Measurements from ENCODE around the gene GLB1L2.

The GLB1L2 gene

GRCh38 chr11:134398079-134398444 is 66.3 kb downstream of the GLB1L2 start:
- no peaks in the 10 kb centered on the region for H3K4me1 ChIP-seq (ENCODE audit: control insufficient read depth, insufficient read depth, low read length, unreplicated experiment)
- no peaks in the 10 kb centered on the region for H3K79me2 ChIP-seq (ENCODE audit: control insufficient read depth, insufficient read depth, low read length, unreplicated experiment)
- H2AFZ ChIP-seq (ENCODE audit: low read length, unreplicated experiment), result no peak overlapping the region
- no peak overlapping the region for H3K27ac ChIP-seq (ENCODE audit: low read depth, low read length)
- no peak overlapping the region for H3K4me3 ChIP-seq (ENCODE audit: low read depth, low read length)
- H3K36me3 ChIP-seq (ENCODE audit: insufficient read depth, low read length), result no peaks in the 10 kb centered on the region
- H3K27me3 ChIP-seq (ENCODE audit: insufficient read depth, low read length), result no peaks in the 10 kb centered on the region

- Histone ChIP-seq H3K27me3 (ENCODE audit: insufficient read depth, low read length) (no peaks in the 10 kb centered on the region), H3K79me2 (ENCODE audit: control insufficient read depth, insufficient read depth, low read length, unreplicated experiment) (no peaks in the 10 kb centered on the region), H2AFZ (ENCODE audit: low read length, unreplicated experiment) (no peak overlapping the region), H3K4me1 (ENCODE audit: control insufficient read depth, insufficient read depth, low read length, unreplicated experiment) (no peaks in the 10 kb centered on the region), H3K27ac (ENCODE audit: low read depth, low read length) (no peak overlapping the region), H3K4me3 (ENCODE audit: low read depth, low read length) (no peak overlapping the region), H3K36me3 (ENCODE audit: insufficient read depth, low read length) (no peaks in the 10 kb centered on the region)
Observed at GRCh38 chr11:134398644-134399292, 67.0 kb downstream of the GLB1L2 start.

- Histone ChIP-seq H2AFZ (ENCODE audit: low read length, unreplicated experiment) (no peak overlapping the region), H3K36me3 (ENCODE audit: insufficient read depth, low read length) (no peaks in the 10 kb centered on the region), H3K27ac (ENCODE audit: low read depth, low read length) (no peak overlapping the region), H3K4me1 (ENCODE audit: control insufficient read depth, insufficient read depth, low read length, unreplicated experiment) (no peaks in the 10 kb centered on the region), H3K79me2 (ENCODE audit: control insufficient read depth, insufficient read depth, low read length, unreplicated experiment) (no peaks in the 10 kb centered on the region), H3K4me3 (ENCODE audit: low read depth, low read length) (no peak overlapping the region), H3K27me3 (ENCODE audit: insufficient read depth, low read length) (no peaks in the 10 kb centered on the region)
Observed at GRCh38 chr11:134399293-134399654, 67.5 kb downstream of the GLB1L2 start.

GRCh38 chr11:134399996-134400395 is 68.2 kb downstream of the GLB1L2 start:
- Histone ChIP-seq H3K27me3 (ENCODE audit: insufficient read depth, low read length) (no peaks in the 10 kb centered on the region), H2AFZ (ENCODE audit: low read length, unreplicated experiment) (no peak overlapping the region), H3K4me3 (ENCODE audit: low read depth, low read length) (no peak overlapping the region), H3K4me1 (ENCODE audit: control insufficient read depth, insufficient read depth, low read length, unreplicated experiment) (no peaks in the 10 kb centered on the region), H3K79me2 (ENCODE audit: control insufficient read depth, insufficient read depth, low read length, unreplicated experiment) (no peaks in the 10 kb centered on the region), H3K36me3 (ENCODE audit: insufficient read depth, low read length) (no peaks in the 10 kb centered on the region), H3K27ac (ENCODE audit: low read depth, low read length) (no peak overlapping the region)

- H3K36me3 ChIP-seq (ENCODE audit: insufficient read depth, low read length), result no peaks in the 10 kb centered on the region
- H3K79me2 ChIP-seq (ENCODE audit: control insufficient read depth, insufficient read depth, low read length, unreplicated experiment), result no peaks in the 10 kb centered on the region
- no peak overlapping the region for H3K4me3 ChIP-seq (ENCODE audit: low read depth, low read length)
- H3K4me1 ChIP-seq (ENCODE audit: control insufficient read depth, insufficient read depth, low read length, unreplicated experiment), result no peaks in the 10 kb centered on the region
- H3K27ac ChIP-seq (ENCODE audit: low read depth, low read length), result no peak overlapping the region
- H2AFZ ChIP-seq (ENCODE audit: low read length, unreplicated experiment), result no peak overlapping the region
- no peaks in the 10 kb centered on the region for H3K27me3 ChIP-seq (ENCODE audit: insufficient read depth, low read length)
Observed at GRCh38 chr11:134401825-134402809, 70.3 kb downstream of the GLB1L2 start.

GRCh38 chr11:134402910-134403309 is 71.1 kb downstream of the GLB1L2 start:
- H3K27ac ChIP-seq (ENCODE audit: low read depth, low read length), result no peak overlapping the region
- H2AFZ ChIP-seq (ENCODE audit: low read length, unreplicated experiment), result no peak overlapping the region
- no peaks in the 10 kb centered on the region for H3K4me1 ChIP-seq (ENCODE audit: control insufficient read depth, insufficient read depth, low read length, unreplicated experiment)
- H3K4me3 ChIP-seq (ENCODE audit: low read depth, low read length), result no peak overlapping the region
- no peaks in the 10 kb centered on the region for H3K79me2 ChIP-seq (ENCODE audit: control insufficient read depth, insufficient read depth, low read length, unreplicated experiment)
- no peaks in the 10 kb centered on the region for H3K27me3 ChIP-seq (ENCODE audit: insufficient read depth, low read length)
- H3K36me3 ChIP-seq (ENCODE audit: insufficient read depth, low read length), result no peaks in the 10 kb centered on the region

- peaks cover under 1% of the 10 kb centered on the region for H3K27me3 ChIP-seq (ENCODE audit: insufficient read depth, low read length)
- H3K79me2 ChIP-seq (ENCODE audit: control insufficient read depth, insufficient read depth, low read length, unreplicated experiment), result no peaks in the 10 kb centered on the region
- H2AFZ ChIP-seq (ENCODE audit: low read length, unreplicated experiment), result no peak overlapping the region
- H3K4me3 ChIP-seq (ENCODE audit: low read depth, low read length), result no peak overlapping the region
- no peaks in the 10 kb centered on the region for H3K4me1 ChIP-seq (ENCODE audit: control insufficient read depth, insufficient read depth, low read length, unreplicated experiment)
- no peaks in the 10 kb centered on the region for H3K36me3 ChIP-seq (ENCODE audit: insufficient read depth, low read length)
- H3K27ac ChIP-seq (ENCODE audit: low read depth, low read length), result no peak overlapping the region
Observed at GRCh38 chr11:134404575-134405341, 73.0 kb downstream of the GLB1L2 start.

- no peak overlapping the region for H3K4me3 ChIP-seq (ENCODE audit: low read depth, low read length)
- H3K4me1 ChIP-seq (ENCODE audit: control insufficient read depth, insufficient read depth, low read length, unreplicated experiment), result no peaks in the 10 kb centered on the region
- no peak overlapping the region for H3K27ac ChIP-seq (ENCODE audit: low read depth, low read length)
- H2AFZ ChIP-seq (ENCODE audit: low read length, unreplicated experiment), result no peak overlapping the region
- H3K27me3 ChIP-seq (ENCODE audit: insufficient read depth, low read length), result peaks cover 8% of the 10 kb centered on the region
- no peaks in the 10 kb centered on the region for H3K36me3 ChIP-seq (ENCODE audit: insufficient read depth, low read length)
- H3K79me2 ChIP-seq (ENCODE audit: control insufficient read depth, insufficient read depth, low read length, unreplicated experiment), result no peaks in the 10 kb centered on the region
Observed at GRCh38 chr11:134405436-134405835, 73.6 kb downstream of the GLB1L2 start.

- H3K79me2 ChIP-seq (ENCODE audit: control insufficient read depth, insufficient read depth, low read length, unreplicated experiment), result no peaks in the 10 kb centered on the region
- no peaks in the 10 kb centered on the region for H3K36me3 ChIP-seq (ENCODE audit: insufficient read depth, low read length)
- no peaks in the 10 kb centered on the region for H3K4me1 ChIP-seq (ENCODE audit: control insufficient read depth, insufficient read depth, low read length, unreplicated experiment)
- H3K27me3 ChIP-seq (ENCODE audit: insufficient read depth, low read length), result peaks cover 12% of the 10 kb centered on the region
- H3K27ac ChIP-seq (ENCODE audit: low read depth, low read length), result no peak overlapping the region
- no peak overlapping the region for H2AFZ ChIP-seq (ENCODE audit: low read length, unreplicated experiment)
- no peak overlapping the region for H3K4me3 ChIP-seq (ENCODE audit: low read depth, low read length)
Observed at GRCh38 chr11:134405841-134406240, 74.1 kb downstream of the GLB1L2 start.

GRCh38 chr11:134406264-134407185 is 74.7 kb downstream of the GLB1L2 start:
- Histone ChIP-seq H3K79me2 (ENCODE audit: control insufficient read depth, insufficient read depth, low read length, unreplicated experiment) (no peaks in the 10 kb centered on the region), H3K27ac (ENCODE audit: low read depth, low read length) (no peak overlapping the region), H2AFZ (ENCODE audit: low read length, unreplicated experiment) (no peak overlapping the region), H3K27me3 (ENCODE audit: insufficient read depth, low read length) (peaks cover 19% of the 10 kb centered on the region), H3K4me3 (ENCODE audit: low read depth, low read length) (no peak overlapping the region), H3K36me3 (ENCODE audit: insufficient read depth, low read length) (no peaks in the 10 kb centered on the region), H3K4me1 (ENCODE audit: control insufficient read depth, insufficient read depth, low read length, unreplicated experiment) (no peaks in the 10 kb centered on the region)
